22Rv1 (cell line): ENCODE results near the gene GSX1.

Source experiments
- H3K27ac ChIP-seq: fragments of 450-650 bp; 2 replicates; pipeline ENCODE4 v1.5.1; 2017
- CTCF ChIP-seq: fragments of 450-650 bp; IDR thresholded peaks from 2 replicates; pipeline ENCODE4 v1.5.1; 2017; ENCODE audit warnings: mild to moderate bottlenecking
- ZFX ChIP-seq: fragments of 450-650 bp; IDR thresholded peaks from 2 replicates; pipeline ENCODE4 v1.6.1; 2017; ENCODE audit warnings: antibody characterized with exemption, borderline replicate concordance

Gene GSX1

GRCh38 chr13:27794368-27794691 lies 2.0 kb downstream of the GSX1 start:
- no peak for TF ChIP-seq ZFX
- no peak for TF ChIP-seq CTCF
- no peak overlapping the region for H3K27ac ChIP-seq

GRCh38 chr13:27794921-27795717 lies 2.8 kb downstream of the GSX1 start:
- TF ChIP-seq ZFX (no peak), CTCF (no peak)
- H3K27ac ChIP-seq, result no peak overlapping the region

GRCh38 chr13:27795718-27796019 lies 3.4 kb downstream of the GSX1 start:
- no peak overlapping the region for H3K27ac ChIP-seq
- TF ChIP-seq ZFX (no peak), CTCF (no peak)

- no peak overlapping the region for H3K27ac ChIP-seq
- TF ChIP-seq ZFX, result no peak
- TF ChIP-seq CTCF, result no peak
Measured at GRCh38 chr13:27796544-27797227, 4.4 kb downstream of the GSX1 start.

- TF ChIP-seq CTCF (no peak), ZFX (no peak)
- H3K27ac ChIP-seq, result no peak overlapping the region
Measured at GRCh38 chr13:27797228-27797624, 4.9 kb downstream of the GSX1 start.

GRCh38 chr13:27806744-27807387 lies 14.6 kb downstream of the GSX1 start:
- H3K27ac ChIP-seq, result no peak overlapping the region
- no peak for TF ChIP-seq CTCF
- TF ChIP-seq ZFX, result no peak
